ENCODE results near the gene RNF145.

DNA sequence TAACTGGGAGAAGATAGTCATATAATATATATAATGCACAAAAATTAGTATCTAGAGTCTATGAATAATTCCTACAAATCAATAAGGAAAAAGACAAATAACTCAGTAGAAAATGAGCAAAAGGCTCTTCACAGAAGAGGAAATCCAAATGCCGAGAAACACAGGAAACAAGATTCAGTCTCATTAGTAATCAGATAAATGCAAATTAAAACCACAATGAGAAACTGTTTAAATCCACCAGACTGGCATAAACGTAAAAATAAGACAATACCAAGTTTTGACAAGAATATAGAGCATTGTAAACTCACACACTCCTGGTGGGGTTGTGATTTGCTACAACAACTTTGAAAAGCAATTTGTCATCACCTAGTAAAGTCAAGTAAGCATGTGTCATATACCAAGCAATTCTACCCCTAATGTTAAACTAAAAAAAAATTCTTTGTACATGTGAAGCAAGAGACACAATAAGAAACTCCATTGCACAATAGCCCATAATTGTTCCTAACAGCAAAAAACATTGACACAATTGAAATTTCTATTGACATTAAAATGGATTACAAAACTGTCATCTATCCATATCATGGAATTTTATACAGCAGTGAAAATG, 32.7 kb upstream of the RNF145 start:
- TF ChIP-seq, protein P1, sequence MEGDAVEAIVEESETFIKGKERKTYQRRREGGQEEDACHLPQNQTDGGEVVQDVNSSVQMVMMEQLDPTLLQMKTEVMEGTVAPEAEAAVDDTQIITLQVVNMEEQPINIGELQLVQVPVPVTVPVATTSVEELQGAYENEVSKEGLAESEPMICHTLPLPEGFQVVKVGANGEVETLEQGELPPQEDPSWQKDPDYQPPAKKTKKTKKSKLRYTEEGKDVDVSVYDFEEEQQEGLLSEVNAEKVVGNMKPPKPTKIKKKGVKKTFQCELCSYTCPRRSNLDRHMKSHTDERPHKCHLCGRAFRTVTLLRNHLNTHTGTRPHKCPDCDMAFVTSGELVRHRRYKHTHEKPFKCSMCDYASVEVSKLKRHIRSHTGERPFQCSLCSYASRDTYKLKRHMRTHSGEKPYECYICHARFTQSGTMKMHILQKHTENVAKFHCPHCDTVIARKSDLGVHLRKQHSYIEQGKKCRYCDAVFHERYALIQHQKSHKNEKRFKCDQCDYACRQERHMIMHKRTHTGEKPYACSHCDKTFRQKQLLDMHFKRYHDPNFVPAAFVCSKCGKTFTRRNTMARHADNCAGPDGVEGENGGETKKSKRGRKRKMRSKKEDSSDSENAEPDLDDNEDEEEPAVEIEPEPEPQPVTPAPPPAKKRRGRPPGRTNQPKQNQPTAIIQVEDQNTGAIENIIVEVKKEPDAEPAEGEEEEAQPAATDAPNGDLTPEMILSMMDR (IDR thresholded peaks at IDR 0.05; ENCODE audit: insufficient read depth, low read length, poor library complexity, severe bottlenecking) = no peak
- no peak for TF ChIP-seq EZH2phosphoT487 (conservative IDR thresholded peaks at IDR 0.05; ENCODE audit: low read length)

All from SU-DHL-6 (cell line).